Islet of Langerhans (tissue), 1 donor: ENCODE measurements around the gene LRFN3.
"Not testable (repeated sequence)": the region's sequence is repeated elsewhere in the genome, so short reads cannot be mapped to it uniquely, and the experiment has no call there.

ENCODE experiments used
- FAIRE-seq: peaks from one replicate; lab custom pipeline; 2011; peaks lifted over from hg19 to GRCh38; lab: Jason Lieb, UNC

LRFN3 gene

DNA sequence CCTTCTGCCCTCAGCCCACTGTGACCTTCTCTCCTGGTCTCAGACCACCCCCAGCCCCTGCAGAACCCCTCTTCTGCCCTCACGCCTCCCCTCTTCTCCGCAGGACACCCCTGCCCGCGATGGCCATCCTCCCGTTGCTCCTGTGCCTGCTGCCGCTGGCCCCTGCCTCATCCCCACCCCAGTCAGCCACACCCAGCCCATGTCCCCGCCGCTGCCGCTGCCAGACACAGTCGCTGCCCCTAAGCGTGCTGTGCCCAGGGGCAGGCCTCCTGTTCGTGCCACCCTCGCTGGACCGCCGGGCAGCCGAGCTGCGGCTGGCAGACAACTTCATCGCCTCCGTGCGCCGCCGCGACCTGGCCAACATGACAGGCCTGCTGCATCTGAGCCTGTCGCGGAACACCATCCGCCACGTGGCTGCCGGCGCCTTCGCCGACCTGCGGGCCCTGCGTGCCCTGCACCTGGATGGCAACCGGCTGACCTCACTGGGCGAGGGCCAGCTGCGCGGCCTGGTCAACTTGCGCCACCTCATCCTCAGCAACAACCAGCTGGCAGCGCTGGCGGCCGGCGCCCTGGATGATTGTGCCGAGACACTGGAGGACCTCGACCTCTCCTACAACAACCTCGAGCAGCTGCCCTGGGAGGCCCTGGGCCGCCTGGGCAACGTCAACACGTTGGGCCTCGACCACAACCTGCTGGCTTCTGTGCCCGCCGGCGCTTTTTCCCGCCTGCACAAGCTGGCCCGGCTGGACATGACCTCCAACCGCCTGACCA, 3.3 kb downstream of the LRFN3 start:
- no peak for FAIRE-seq

DNA sequence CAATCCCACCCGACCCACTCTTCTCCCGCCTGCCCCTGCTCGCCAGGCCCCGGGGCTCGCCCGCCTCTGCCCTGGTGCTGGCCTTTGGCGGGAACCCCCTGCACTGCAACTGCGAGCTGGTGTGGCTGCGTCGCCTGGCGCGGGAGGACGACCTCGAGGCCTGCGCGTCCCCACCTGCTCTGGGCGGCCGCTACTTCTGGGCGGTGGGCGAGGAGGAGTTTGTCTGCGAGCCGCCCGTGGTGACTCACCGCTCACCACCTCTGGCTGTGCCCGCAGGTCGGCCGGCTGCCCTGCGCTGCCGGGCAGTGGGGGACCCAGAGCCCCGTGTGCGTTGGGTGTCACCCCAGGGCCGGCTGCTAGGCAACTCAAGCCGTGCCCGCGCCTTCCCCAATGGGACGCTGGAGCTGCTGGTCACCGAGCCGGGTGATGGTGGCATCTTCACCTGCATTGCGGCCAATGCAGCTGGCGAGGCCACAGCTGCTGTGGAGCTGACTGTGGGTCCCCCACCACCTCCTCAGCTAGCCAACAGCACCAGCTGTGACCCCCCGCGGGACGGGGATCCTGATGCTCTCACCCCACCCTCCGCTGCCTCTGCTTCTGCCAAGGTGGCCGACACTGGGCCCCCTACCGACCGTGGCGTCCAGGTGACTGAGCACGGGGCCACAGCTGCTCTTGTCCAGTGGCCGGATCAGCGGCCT, 4.1 kb downstream of the LRFN3 start:
- no peak for FAIRE-seq

DNA sequence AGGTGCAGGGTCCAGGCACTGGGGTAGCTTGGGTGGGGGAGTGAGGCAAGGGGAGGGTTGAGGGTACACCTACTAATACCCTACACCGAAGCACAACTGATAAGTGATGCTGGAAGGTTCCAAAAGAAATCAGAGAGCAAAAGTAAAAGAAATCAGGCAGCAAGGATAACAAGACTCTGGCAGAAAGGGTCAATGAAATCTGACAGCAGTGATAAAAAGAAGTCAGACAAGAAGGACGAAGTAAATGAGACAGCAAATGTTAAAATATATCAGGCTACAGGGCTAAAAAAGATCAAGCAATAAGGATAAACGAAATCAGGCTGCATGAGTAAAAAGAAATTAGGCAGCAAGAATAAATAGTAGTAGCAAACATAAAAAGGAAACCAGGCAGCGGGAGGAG, 4.7 kb downstream of the LRFN3 start:
- FAIRE-seq: no peak

DNA sequence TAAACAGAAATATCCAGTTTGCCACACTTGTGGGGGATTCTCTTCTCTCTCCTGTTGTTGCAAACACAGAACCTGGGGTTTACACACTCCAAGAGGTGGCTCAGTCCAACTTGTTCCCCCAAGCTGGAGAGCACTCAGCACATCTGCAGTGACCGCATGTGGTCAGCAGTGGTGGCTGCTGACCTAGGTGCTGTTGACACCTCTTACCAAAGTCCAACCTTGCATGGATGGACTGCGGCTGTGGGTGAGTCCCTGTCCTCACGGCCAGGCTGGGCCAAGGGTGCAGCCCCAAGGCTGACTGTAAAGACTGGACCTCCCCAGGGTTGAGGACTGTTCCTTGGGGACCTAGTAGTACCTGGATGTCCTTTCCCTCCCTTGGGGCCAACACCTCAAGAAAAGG, 6.1 kb downstream of the LRFN3 start:
- FAIRE-seq: no peak

DNA sequence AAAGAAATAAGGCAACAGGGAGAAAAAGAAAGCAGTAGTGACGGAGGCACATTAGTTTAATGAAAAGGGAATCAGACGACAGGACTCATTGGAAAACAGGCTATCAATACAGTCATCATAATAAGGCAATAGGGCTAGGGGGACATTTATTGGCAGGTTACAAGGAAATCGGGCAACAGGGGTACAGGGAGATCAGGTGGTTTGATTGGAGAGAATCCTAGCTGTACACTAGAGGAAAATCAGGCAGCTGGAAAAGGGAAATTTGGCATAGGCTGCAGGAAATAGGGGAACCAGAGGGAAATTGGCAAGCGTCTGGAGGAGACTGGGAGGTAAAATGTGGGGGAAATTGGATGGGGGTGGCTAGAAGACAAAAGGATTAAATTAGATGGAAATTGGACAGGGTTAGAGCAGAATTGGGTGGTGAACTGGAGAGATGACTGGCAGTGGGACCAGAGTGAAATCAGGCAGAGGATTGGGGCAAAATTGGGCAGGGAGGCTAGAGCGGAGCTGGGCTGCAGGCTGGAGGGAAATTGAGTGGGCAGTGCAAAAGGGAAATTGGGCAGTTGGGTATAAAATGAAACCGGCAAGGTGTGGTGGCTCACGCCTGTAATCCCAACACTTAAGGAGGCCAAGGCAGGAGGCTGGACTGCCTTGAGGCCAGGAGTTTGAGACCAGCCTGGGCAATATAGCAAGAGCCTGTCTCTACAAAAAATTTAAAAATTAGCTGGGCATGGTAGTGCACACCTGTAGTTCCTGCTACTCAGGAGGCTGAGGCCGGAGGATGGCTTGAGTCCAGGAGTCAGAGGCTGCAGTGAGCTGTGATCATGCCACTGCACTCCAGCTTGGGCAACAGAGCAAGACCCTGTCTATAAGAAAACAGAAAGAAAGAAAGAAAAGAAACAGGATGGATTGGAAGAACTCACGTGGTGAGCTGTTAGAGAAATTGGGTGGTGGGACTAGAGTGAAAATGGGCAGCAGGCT, 7.4 kb downstream of the LRFN3 start:
- FAIRE-seq: no peak

DNA sequence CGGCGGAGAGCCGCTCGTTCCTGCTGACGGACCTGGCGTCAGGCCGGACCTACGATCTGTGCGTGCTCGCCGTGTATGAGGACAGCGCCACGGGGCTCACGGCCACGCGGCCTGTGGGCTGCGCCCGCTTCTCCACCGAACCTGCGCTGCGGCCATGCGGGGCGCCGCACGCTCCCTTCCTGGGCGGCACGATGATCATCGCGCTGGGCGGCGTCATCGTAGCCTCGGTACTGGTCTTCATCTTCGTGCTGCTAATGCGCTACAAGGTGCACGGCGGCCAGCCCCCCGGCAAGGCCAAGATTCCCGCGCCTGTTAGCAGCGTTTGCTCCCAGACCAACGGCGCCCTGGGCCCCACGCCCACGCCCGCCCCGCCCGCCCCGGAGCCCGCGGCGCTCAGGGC, 8.4 kb downstream of the LRFN3 start:
- no peak for FAIRE-seq

DNA sequence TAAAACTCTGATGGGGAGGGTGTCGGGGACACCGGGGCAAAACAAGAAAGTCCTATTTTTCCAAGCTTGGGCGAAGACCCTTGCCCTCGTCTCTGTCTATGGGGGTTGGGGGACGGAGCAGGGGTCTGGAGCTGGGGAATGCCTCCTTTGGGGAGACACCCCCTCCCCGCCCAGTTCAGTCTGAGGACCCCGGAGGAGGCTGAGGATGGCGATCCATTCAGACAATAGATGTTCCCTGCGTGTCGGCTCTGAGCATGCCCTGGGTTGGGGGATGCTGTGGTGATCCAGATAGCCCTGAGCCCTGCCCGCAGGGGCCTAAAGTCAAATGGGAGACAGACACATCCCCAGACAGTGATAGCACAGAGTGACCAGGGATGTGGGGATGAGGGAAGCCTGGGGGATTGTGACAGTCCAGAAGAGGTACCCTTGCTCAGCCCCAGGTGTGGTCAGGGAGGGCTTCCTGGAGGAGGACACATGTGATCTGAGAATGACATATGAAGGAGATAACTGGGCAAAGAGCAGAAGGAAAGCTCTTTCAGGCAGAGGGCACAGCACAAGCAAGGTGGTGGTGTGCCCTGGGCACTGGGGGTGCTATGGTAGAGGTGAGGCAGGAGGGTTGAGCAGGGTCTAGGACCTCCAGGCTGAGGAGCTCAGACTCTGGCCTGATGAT, 9.1 kb downstream of the LRFN3 start:
- FAIRE-seq: no peak

DNA sequence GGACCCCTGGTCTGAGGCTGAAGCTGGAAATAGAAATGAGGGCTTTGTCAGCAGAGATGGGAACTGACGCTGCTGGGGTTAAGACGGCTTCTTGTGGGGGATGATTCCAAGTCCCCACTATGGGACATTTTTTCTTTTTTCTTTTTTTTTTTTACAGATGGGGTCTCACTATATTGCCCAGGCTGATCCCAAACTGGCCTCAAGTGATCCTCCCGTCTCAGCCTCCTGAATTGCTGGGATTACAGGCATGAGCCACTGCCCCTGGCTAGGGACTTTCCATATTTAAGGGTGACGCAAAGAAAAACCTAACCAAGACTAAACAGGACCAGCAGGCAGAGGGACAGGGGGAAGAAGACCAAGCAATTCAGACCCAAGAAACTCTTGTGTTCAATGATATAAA, 10.0 kb downstream of the LRFN3 start:
- FAIRE-seq: no peak

DNA sequence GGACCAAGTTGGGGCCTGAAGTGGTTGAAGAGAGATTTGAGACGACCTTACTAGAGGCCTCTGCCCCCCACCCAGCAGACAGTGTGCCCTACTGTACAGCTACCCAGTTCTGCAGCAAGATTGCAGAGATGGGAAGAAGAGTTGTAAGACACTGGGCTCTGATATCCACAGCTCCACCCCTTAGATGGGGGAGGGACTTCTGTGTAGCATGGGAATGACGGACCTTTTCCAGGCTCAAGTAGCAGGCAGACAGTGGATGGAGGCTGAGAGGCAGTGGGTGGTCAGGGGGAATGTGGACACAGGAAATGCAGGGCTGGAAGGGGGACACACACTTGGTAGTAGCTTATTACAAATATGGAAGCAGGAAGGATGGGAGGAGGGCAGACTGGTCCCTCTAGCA, 13.0 kb downstream of the LRFN3 start:
- FAIRE-seq: no peak

DNA sequence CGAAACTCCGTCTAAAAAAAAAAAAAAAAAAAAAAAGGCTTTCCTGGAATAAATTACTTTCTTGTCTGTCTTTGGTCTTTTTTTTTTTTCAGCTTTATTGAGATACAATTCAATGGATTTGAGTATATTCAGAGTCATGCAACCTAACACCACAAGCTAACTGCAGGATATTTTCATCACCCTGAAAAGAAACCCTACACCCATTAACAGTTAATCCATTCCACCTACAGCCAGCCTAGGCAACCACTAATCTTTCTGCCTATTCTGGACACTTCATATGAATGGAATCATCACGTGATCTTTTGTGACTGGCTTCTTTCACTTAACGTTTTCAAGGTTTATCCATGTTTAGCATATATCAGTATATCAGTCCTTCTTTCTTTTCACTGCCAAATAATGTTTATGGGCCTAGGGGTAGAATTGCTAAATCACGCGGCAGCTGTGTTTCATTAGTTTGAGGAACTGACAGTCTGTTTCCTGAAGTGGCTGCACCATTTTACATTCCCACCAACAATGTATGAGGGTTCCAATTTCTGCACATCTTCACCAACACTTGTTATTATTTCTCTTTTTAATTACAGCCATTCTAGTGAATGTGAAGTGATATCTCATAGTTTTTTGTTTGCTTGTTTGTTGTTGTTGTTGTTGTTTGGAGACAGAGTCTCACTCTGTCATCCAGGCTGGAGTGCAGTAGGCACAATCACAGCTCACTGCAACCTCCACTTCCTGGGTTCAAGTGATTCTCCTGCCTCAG, 19.9 kb downstream of the LRFN3 start:
- FAIRE-seq: no peak

DNA sequence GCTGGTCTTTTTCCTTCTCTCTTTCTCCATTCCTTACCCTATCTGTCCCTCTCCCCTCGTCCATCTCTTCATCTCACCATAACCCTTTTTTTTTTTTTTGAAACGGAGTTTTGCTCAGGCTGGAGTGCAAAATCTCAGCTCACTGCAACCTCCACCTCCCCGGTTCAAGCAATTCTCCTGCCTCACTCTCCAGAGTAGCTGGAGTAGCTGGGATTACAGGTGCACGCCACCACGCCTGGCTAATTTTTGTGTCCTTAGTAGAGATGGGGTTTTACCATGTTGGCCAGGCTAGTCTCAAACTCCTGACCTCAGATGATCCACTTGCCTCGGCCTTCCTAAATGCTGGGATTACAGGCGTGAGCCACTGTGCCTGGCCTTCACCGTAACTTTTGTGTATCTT, 21.2 kb downstream of the LRFN3 start:
- not testable (repeated sequence) for FAIRE-seq

DNA sequence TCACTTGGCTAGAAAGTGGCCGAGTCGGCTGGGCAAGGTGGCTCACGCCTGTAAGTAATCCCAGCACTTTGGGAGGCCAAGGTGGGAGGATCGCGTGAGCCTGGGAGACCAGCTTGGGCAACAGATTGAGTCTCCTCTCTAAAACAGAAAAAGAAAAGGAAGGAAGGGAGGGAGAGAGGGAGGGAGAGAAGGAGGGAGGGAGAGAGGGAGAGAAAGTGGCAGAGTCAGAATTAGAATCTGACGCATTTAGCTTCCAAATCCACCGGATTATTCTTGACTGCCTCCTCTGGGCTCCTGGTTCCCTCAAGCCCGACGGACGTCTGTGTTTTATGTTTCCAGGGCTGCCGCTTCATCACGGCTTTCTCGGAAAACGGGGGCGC, 22.5 kb downstream of the LRFN3 start:
- no peak for FAIRE-seq

DNA sequence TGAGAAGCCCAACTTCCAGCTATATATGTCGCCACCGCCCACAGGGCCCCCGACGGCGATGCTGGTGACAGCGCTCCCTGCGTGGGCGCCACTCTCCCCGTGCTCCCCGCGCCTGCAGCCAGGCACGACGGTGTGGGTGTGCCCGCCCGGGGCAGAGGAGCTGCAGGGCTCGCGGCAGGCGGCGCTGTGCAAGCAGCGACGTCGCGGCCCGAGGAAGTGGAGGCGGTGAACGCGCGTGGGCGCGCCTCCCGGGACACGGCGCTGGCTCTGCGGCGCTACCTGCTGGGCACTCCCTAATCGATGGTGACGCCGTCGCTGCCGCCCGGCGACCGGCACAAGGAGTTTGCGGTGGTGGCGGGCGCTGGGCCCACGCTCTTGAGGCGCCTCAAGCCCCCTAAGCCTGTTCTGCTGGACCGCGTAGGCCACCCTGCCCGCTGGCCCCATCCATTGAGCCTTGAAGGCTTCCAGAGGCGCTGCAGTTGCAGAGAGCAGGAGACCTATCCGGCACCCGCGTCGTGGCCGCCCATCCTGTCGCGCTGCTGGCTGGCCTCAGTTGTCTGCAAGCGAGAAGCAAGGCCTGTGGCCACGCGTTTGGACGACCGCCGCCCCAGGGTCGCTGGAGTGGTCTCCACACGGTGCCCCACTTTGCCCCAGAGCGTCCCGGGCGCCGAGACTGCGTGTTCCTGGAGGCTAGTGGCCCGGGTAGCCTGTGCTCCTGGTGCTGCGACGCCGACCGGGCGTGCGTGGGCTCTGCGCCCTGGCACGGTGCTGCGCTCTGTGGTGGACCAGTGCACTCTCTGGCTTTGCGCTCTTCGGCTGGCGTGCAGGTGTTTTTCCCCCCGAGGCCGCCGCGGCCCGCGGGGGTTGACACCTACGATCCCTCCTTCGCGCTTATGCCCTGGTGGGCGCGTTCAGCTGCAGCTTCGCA, 23.1 kb downstream of the LRFN3 start:
- no peak for FAIRE-seq

DNA sequence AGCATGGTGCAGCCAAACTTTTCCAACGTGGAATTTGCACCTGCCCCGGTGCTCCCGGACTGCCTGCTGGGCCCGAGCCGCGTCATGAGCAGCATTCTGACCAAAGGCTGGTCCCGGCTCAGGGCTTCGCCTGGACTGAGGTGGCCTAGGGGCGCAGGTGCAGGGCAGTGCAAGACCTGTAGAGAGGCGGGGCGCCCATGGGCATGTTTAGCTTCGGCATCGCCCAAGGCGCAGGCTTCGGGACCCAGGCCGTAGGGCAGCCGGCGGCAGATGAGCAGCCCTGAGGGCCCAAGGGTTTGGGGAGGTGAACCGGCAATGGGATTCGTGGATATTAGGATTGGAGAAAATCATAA, 23.8 kb downstream of the LRFN3 start:
- no peak for FAIRE-seq

DNA sequence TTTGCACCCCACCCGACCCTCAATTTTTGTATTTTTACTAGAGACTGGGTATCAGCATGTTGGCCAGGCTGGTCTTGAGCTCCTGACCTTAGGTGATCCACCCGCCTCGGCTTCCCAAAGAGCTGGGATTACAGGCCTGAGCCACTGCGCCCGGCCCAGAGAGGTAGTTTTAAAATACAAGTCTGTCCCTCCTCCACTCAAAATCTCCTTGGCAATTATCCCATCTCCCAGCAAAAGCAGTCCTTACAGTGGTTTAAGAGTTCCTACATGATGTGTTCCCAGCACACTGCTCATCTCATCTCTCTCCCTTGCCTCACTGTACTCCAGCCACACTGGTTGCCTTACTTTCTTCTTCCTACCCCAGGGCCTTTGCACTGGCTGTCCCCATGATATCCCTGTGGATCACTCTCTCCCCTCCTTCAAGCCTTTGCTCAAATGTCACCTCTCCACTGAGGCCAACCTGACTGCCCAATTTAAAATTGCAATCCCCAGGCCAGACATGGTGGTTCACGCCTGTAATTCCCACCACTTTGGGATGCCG, 24.3 kb downstream of the LRFN3 start:
- FAIRE-seq: no peak

DNA sequence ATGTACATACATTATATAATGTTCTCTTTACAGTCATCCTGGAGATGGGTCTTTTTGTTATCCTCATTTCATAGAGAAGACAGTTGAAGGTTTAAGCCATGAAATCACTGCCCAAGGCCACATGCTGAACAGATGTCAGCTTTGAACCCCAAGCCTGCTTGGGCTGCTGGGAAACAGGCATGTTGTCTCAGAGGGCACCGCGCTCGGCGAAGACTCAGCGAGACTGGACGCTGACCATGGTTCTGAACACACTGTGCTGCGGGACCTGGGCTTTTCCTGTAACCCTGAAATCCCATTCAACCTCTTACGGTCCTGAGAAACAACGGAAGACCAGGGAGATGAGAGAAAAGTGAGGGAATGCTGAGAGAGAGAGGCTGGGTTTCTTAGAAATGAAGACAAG, 27.3 kb downstream of the LRFN3 start:
- no peak for FAIRE-seq

DNA sequence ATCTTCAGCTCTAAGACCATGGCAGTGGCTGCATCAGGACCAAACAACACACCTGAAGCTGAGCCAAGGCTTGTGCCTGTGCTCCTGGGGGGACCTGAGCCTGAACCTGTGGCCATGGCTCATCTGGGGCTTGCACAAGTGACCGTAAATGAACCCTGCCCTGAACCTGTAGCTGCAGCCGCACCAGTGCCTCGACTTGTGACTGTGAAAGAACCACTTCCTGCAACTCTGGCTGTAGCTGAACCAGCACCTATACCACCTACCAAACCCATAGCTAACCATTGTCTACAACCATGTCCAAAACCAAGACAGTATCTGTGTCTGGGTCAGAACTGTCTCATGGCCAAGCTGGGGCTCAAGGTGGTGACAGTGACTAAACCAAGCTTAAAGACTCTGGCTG, 30.6 kb downstream of the LRFN3 start:
- no peak for FAIRE-seq

DNA sequence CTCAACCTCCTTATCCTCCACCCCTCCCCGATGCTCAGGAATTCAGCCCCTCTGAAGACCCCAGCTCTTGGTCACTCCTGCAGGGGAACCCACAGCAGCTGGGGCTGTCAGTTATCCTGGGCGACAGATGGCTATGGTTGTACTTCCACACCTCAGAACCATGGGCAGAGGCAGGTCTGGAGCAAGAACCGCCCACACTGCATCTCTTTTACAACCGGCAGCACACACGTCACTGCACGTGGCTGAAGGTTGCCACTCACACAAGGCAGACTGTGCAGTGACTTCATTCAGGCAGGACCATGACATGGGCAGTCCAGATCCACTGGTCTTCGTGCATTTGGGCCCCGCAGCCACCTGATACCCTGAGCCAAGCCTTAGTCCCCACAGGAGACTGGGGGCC, 37.3 kb downstream of the LRFN3 start:
- no peak for FAIRE-seq

DNA sequence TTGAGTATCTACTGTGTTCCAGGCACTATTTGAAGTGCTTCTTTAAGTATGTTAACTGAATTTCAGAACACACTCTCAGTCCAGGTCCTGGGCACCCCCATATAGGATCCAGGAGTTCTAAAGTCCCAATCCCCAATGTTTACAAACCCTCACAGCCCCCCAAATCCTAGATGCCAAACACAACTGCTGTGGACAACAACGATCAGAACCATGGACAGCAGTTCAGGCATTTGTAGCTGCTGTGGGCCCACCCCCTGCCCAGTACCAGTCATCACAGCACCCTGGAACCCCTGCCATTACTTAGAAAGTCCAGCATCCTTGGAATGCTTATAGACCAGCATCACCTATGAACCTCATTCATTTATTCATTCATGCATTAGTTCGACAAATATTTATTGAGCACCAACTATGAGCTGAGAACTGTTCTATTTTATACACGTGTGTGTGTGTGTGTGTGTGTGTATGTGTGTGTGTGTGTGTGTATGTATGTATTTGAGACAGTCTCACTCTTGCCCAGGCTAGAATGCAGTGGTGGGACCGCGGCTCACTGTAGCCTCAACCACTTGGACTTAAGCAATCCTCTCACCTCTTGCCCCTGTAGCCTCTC, 39.5 kb downstream of the LRFN3 start:
- no peak for FAIRE-seq
